Measurements from ENCODE around the gene NPHP4.

NPHP4 gene

GRCh38 chr1:5882367-5883128 lies 109.7 kb downstream of the NPHP4 start:
- no peaks in the 10 kb centered on the region for H3K4me1 Mint-ChIP-seq
- no peak for DNase-seq
- peaks cover 9 to 11% of the 10 kb centered on the region in 2 donors for H3K9me3 Mint-ChIP-seq
- no peak overlapping the region for H3K27ac Mint-ChIP-seq
- H3K36me3 Mint-ChIP-seq, result peaks cover 35 to 52% of the 10 kb centered on the region in 2 donors
- H3K27me3 Mint-ChIP-seq, result no peaks in the 10 kb centered on the region
- H3K4me3 Mint-ChIP-seq, result no peak overlapping the region
- ATAC-seq (replicated peaks), result no peak

DNA sequence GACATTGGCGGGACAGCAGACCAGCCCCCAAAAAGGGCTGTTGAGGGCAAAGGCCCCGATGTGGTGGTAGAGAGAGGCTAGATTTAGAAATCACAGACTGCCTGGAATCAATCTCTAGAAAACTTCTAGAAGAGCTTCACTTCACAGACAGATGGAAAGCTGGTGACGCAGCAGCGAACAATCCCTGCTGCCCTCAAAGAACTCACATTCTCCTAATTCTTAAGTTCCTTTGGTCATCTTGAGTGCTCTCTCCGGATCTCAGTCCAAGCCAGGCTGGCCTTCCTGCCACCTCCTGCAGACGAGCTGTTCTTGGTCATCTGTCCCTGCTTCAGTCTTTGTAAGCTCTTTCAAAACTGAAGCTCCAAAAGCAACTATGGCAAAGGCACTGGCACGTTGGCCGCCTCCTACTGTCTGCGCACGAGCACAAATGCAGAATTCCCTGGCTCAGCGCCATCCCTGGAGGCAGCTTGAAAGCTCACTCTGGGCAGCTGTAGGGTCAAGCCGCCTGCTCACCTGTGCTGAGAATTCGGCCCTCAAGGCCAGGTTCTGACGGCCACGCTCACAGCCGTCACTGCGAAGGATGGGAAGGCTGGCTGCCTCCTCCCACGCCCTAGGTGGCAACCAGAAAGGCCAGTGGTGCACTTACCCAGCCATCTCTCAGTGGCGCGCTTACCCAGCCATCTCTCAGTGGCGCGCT lies 110.6 kb downstream of the NPHP4 start:
- Mint-ChIP-seq H3K9me3 (peaks cover 9 to 11% of the 10 kb centered on the region in 2 donors), H3K36me3 (peaks cover 39 to 46% of the 10 kb centered on the region in 2 donors), H3K4me3 (no peak overlapping the region), H3K27me3 (no peaks in the 10 kb centered on the region), H3K4me1 (no peaks in the 10 kb centered on the region), H3K27ac (no peak overlapping the region)
- ATAC-seq (replicated peaks) (no peak), DNase-seq (no peak)

DNA sequence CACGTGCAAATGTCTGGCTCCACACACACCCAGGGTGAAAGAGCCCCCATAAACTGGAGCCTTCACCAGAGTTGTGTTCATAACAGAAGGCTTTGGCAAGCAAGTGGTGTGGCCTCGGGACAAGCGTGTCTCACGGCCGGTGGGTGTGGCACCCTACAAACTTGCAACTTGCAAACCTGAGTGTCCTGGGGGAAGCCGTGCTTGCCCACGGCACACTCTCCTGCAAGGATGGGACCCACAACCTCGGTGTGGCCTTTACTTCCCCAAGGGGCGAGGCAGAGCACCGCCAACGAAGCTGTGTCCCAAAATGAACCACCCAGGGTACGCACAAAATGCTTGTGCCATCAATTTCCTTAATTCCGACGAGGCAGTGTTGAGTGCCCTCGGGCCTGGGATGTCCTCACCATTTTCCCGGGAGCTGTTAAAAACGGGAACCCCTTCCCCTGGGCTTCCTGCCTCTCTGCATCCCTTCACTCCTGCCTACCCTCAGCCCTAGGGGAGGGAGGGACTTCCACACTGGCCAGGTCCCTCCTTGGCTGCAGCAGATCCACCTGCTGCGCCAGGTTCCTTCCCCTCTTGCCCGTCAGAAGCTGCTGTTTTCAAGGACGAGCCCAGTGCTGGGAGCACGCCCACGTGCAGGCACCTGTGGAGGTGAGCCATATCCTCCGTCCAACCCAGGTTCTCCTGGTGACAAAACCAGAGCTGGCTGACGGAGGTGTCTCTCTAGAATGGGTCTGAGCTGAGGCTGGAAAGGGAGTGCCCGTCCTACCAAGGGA lies 111.4 kb downstream of the NPHP4 start:
- no peak overlapping the region for H3K27ac Mint-ChIP-seq
- H3K4me1 Mint-ChIP-seq, result no peaks in the 10 kb centered on the region
- peaks cover 39 to 46% of the 10 kb centered on the region in 2 donors for H3K36me3 Mint-ChIP-seq
- H3K9me3 Mint-ChIP-seq, result peaks cover 9 to 11% of the 10 kb centered on the region in 2 donors
- H3K27me3 Mint-ChIP-seq, result no peaks in the 10 kb centered on the region
- DNase-seq (no peak), ATAC-seq (replicated peaks) (no peak)
- H3K4me3 Mint-ChIP-seq, result no peak overlapping the region

- Mint-ChIP-seq H3K4me3 (no peak overlapping the region), H3K4me1 (no peaks in the 10 kb centered on the region), H3K36me3 (peaks cover 42 to 45% of the 10 kb centered on the region in 2 donors), H3K27ac (no peak overlapping the region), H3K27me3 (no peaks in the 10 kb centered on the region), H3K9me3 (peaks cover 9 to 11% of the 10 kb centered on the region in 2 donors)
- ATAC-seq (replicated peaks) (no peak), DNase-seq (no peak)
Measured at GRCh38 chr1:5879421-5879820, 112.8 kb downstream of the NPHP4 start.

DNA sequence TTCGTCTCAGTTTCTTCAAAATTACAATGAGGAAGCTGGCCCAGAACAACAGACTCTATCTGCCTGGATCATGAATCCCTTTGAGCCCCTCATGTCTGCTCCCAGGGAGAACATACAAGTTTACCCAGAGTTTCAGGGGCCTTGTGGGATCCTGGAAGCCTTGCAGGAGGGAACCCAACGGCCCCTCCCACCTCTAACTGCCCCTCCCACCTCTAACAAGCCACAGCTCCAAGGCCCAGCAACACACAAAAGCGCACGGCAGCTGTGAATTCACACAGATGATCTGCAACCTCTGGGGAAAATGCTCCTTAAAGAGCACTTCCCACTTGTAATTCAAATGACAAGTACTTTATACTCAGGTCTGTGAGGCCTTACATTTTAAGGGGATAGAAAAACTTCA lies 113.3 kb downstream of the NPHP4 start:
- Mint-ChIP-seq H3K27ac (no peak overlapping the region), H3K27me3 (no peaks in the 10 kb centered on the region), H3K9me3 (peaks cover 9 to 11% of the 10 kb centered on the region in 2 donors), H3K4me1 (no peaks in the 10 kb centered on the region), H3K36me3 (peaks cover 45 to 50% of the 10 kb centered on the region in 2 donors), H3K4me3 (no peak overlapping the region)
- no peak for DNase-seq
- no peak for ATAC-seq (replicated peaks)

DNA sequence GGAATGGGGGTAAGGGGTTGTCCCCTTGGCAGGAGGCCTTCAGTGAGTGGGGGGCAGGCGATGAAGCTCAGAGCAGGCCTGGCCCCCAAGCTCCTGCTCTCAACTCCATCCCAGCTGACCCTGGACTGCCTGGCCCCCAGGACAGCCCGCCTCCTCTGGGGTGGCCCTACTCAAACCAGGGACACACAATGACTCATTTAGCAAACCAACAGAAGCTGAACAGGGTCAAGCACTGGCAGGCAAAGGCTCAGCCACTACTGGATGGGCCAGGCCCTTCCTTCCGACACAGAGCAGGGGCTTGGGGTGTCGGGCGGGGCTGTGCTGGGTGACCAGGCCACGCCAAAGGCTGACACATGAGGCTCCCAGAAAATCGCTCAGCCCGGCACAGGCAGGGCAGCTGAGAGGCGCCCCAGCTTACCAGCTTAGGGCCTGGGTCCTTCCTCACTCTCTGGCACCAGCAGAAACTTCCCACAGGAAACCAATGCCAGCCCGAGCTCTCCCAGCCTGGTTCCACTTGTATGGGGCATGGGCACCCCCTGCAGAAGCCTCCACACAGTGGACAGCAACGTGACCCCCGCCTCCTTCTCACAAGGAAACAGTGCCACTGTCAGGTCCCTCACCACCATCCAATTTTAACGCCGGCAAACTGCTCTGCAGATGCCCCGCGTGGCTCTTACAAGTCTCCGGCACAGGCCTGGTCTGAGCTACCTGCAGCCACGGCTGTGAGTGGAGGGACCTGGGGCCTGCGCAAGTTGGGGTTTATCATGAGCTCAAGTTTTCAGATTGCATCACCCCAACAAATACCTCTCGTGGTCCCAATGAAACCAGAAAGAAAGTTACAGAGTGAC lies 114.3 kb downstream of the NPHP4 start:
- H3K27me3 Mint-ChIP-seq, result no peaks in the 10 kb centered on the region
- no peak for DNase-seq
- H3K4me1 Mint-ChIP-seq, result no peaks in the 10 kb centered on the region
- peaks cover 9 to 11% of the 10 kb centered on the region in 2 donors for H3K9me3 Mint-ChIP-seq
- no peak overlapping the region for H3K4me3 Mint-ChIP-seq
- H3K27ac Mint-ChIP-seq, result no peak overlapping the region
- ATAC-seq (replicated peaks), result no peak
- peaks cover 45 to 48% of the 10 kb centered on the region in 2 donors for H3K36me3 Mint-ChIP-seq

DNA sequence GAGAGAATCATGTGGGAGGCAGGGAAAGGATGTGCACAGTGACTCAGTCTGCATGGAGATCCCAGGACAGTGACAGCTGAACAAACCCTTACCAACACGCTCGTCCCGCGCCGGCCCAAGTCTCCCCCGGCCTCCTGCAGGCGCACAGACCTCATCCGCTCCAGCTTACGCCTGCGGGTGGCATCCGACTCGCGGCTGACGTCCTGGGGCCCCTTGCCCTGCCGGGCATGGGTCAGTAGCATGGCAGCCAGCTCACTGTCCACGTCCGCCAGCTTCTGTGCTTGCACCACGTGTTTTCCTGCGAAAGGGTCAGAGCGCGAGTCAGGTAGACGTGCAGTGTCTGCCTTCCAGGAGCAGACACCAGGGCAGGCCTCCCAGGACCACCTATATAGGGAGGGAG lies 115.2 kb downstream of the NPHP4 start:
- Mint-ChIP-seq H3K4me1 (no peaks in the 10 kb centered on the region), H3K4me3 (no peak overlapping the region), H3K36me3 (peaks cover 39 to 41% of the 10 kb centered on the region in 2 donors), H3K9me3 (peaks cover 9 to 11% of the 10 kb centered on the region in 2 donors), H3K27me3 (no peaks in the 10 kb centered on the region), H3K27ac (no peak overlapping the region)
- ATAC-seq (replicated peaks) (no peak), DNase-seq (no peak)

- peaks cover 9 to 11% of the 10 kb centered on the region in 2 donors for H3K9me3 Mint-ChIP-seq
- no peak for ATAC-seq (replicated peaks)
- H3K4me1 Mint-ChIP-seq, result no peaks in the 10 kb centered on the region
- peaks cover 36 to 41% of the 10 kb centered on the region in 2 donors for H3K36me3 Mint-ChIP-seq
- no peak overlapping the region for H3K27ac Mint-ChIP-seq
- H3K27me3 Mint-ChIP-seq, result no peaks in the 10 kb centered on the region
- DNase-seq, result no peak
- no peak overlapping the region for H3K4me3 Mint-ChIP-seq
Measured at GRCh38 chr1:5876094-5876650, 116.1 kb downstream of the NPHP4 start.

- Mint-ChIP-seq H3K4me3 (no peak overlapping the region), H3K27me3 (no peaks in the 10 kb centered on the region), H3K9me3 (peaks cover 7 to 9% of the 10 kb centered on the region in 2 donors), H3K4me1 (no peaks in the 10 kb centered on the region), H3K36me3 (peaks cover 34 to 36% of the 10 kb centered on the region in 2 donors), H3K27ac (no peak overlapping the region)
- DNase-seq (no peak), ATAC-seq (replicated peaks) (no peak)
Measured at GRCh38 chr1:5875345-5875910, 116.8 kb downstream of the NPHP4 start.

GRCh38 chr1:5874416-5875110 lies 117.7 kb downstream of the NPHP4 start:
- H3K27ac Mint-ChIP-seq, result no peak overlapping the region
- peaks cover 26 to 29% of the 10 kb centered on the region in 2 donors for H3K36me3 Mint-ChIP-seq
- ATAC-seq (replicated peaks), result no peak
- H3K4me1 Mint-ChIP-seq, result no peaks in the 10 kb centered on the region
- H3K9me3 Mint-ChIP-seq, result peaks cover 3% of the 10 kb centered on the region in 2 donors
- no peak overlapping the region for H3K4me3 Mint-ChIP-seq
- DNase-seq, result no peak
- no peaks in the 10 kb centered on the region for H3K27me3 Mint-ChIP-seq

- no peak for DNase-seq
- Mint-ChIP-seq H3K9me3 (peaks cover 6% of the 10 kb centered on the region in 2 donors), H3K4me3 (no peak overlapping the region), H3K27me3 (no peaks in the 10 kb centered on the region), H3K27ac (no peak overlapping the region), H3K4me1 (no peaks in the 10 kb centered on the region), H3K36me3 (peaks cover 18 to 22% of the 10 kb centered on the region in 2 donors)
- no peak for ATAC-seq (replicated peaks)
Measured at GRCh38 chr1:5873556-5873955, 118.7 kb downstream of the NPHP4 start.

DNA sequence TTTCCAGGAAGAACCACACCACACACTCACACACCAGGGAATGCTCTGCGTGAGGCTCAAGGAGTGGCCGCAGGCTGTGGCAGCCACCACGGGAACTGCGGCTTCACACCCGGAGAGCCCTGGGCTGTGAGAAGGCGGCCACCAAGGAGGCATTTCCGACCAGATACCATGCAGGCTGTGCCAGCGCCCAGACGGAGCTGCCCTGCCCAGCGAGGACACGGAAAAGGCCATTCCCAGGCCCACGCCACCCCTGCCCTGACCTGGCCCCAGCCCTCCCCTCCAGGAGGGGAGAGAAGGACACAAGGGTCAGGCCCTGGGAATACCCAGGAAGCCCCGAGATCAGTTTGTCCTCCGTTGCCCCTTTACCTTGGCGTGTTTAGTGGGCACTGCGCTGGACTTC lies 119.3 kb downstream of the NPHP4 start:
- no peak for ATAC-seq (replicated peaks)
- Mint-ChIP-seq H3K9me3 (peaks cover 8% of the 10 kb centered on the region in 2 donors), H3K4me3 (no peak overlapping the region), H3K4me1 (no peaks in the 10 kb centered on the region), H3K36me3 (peaks cover 18 to 22% of the 10 kb centered on the region in 2 donors), H3K27ac (no peak overlapping the region), H3K27me3 (no peaks in the 10 kb centered on the region)
- no peak for DNase-seq
